Suppressor macrophage treated with lipopolysaccharide for 4 hours (primary cell): ENCODE measurements around the gene FMOD.
"Not testable (repeated sequence)": the region's sequence is repeated elsewhere in the genome, so short reads cannot be mapped to it uniquely, and the experiment has no call there.

Experiments
- DNase-seq: peaks from one replicate; pipeline ENCODE4 v3.0.0-alpha.2; 2020

Gene FMOD

GRCh38 chr1:203325418-203326091, 25.4 kb downstream of the FMOD start:
- peak; percentile 79 for DNase-seq

DNA sequence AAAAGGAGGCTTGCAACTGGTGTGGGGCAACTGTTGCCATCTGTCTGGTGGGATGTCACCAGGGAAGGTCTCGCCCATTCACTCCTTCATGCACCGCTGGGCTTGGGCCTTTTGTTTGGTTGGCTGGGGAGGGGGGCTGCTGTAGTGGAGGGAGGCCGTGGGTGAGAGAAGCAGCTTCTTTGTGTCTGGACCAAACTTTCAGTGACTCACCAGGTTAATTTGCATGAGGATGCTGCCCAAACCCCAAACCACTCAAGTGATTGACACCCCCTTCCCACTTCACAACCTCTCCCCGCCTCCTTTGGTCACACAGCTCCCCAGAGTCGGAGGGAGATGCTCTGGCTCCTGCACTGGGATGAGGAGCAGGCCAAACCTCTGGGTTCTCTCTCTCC, 25.9 kb downstream of the FMOD start:
- peak; percentile 40 for DNase-seq

DNA sequence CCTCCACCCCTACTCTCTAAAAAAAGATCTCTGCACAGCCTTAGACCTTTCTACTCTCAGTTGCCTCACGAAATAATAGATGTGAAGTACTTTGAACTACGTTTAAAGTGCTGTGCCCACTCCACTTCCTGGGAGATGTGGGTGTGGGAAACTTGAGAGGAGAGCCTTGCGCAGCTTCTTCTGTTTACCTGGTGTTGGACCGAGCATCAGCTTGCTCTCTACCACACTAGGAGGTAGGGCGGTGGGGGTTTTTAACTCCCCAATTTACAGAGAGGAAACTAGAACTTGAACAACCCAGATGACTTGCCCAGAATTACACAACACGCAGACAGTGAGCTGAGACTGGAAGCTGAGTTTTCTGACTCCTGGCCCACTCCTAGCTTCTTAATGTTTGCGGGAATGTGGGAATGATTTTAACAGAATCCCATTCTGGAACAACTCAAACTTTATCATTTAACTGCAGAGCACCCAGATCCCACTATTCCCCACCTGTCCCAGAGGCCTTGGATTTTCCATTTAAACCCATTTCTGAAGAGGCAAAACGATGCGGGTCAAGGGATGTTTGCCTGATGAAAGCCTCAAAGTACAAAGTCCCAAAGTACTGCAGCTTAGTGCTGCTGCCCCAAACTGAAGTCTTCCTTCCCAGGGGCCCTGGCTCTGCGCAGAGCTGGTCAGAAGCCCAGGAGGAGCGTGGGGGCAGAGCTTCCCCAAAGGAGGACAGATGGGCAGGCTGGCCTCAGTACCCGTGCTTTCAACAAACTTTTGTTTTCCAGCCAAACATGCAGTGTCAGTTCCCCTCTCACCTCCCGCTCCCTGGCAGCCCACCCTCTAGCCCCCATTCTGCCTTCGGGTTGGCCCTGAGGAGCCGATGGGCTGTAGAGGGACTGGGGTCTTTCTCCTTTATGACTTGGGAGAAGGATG, 26.6 kb downstream of the FMOD start:
- DNase-seq, result peak; percentile 61

DNA sequence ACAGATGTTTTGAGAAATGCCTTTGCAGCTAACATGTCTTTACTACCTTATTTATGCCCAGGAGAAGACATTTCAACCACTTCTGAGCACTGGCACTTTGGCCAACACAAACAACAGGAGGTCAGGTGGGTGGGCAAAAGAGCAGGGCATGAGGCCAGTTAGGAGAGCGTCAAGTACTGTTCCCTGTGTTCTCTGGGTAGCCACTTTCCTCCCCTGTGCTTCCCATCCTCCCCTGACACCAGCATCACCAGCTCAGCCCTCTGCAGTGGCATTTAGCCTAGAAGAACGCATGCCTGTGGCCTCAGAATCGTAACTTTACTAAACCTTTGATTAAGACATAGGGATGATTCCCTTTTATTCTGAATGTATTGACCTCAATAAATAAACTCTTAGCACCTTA, 27.3 kb downstream of the FMOD start:
- no peak for DNase-seq

DNA sequence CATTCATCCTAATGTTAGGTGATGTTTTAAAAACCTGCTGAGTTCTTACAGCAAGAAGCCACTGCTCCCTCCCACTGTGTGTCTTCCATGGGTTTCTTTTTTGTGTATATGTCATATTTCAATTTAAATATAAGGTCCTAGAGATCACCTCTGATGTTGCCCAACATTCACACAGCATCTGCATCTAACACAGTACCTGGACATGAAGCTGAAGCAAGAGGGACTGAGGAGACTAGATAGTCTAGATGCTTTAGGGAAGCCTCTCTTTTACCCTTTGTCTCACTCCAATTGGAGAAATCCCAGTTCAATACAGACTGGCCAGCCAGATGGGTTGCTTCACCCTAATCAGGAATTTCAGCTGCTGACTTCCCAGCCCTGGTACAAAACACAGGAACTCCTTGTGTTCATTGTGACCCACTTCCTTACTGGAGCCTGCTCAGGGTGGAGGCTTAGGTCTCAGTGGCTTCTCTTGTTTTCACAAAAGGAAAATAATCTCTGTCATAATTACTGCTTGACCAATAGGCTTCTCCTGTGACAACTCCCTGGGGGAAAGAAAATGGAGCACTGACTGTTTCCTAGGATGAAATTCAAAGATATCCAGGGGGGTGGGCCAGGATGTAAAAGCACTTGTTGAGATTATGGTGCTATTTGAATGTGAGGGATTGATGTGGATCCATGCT, 28.3 kb downstream of the FMOD start:
- DNase-seq, result peak; percentile 30

DNA sequence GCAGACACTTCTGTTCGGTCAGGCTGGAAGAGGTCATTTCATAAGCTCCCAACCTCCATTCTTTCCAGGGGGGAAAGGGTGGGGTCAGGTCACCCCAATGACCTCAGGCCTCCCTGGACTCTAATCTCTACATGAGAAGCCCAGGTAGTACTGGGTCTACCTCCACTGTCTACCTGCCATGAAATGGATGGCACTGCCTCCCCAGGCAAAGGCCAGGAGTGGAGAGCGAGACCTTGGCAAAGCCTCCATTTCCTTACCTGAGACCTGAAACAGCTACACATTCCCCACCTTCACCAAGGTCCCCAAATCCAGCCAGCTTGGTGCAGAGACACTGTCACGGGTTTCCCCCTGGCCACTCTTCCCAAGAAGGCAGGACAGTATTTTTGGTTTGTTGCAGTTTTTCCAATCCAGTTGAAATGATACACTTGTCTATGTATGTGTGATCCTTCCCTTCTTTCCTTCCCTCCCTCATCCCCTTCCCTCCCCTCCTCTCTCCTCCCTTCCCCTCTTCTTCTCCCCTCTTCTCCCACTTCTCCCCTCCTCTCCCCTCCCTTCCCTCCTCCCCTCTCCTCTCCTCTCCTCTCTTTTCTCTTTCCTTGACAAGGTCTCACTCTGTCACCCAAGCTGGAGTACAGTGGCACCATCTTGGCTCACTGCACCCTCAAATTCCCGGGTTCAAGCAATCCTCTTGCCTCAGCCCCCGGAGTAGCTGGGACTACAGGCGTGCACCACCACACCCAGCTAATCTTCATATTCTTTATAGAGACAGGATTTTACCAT, 29.5 kb downstream of the FMOD start:
- no peak for DNase-seq

GRCh38 chr1:203320591-203321272, 30.2 kb downstream of the FMOD start:
- DNase-seq, result peak; percentile 62

- DNase-seq, result no peak
Observed at GRCh38 chr1:203318229-203318517, 32.7 kb downstream of the FMOD start.

DNA sequence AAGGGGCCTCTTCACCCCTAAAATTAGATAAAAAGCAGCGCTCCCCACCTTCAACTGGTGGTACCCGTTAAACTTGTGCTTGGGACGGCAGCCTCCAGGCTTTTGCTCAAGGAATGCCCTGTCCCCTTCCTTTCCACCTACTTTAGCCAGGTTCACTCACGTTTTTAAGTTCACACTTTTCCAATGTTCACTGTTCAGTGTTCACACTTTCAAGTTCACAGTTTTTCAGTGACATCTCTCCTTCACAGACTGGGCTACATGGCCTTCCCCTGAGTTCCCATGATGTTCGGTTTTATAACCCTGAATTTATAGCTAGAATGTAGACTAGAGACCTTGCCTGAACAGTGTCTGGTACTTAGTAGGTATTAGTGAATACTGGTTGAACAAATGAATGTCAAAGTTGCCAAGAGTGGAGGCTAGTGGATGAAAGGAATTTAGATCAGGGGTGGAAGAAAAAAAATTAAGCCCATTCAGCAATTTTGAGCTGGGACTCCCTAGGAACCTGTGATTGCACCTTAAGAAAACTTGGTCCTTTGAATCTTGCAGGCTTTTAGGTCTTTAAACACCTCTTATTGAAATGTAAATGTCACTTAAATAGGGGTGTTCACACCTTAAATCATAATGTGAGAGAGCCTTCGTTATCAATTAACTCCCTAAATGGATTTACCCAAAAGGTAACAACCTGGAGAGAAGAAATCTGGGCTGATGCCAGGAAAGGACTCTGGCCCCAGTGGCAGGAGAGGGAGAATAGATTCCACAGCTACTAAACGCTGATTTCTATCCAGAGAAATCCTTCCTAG, 33.3 kb downstream of the FMOD start:
- no peak for DNase-seq

DNA sequence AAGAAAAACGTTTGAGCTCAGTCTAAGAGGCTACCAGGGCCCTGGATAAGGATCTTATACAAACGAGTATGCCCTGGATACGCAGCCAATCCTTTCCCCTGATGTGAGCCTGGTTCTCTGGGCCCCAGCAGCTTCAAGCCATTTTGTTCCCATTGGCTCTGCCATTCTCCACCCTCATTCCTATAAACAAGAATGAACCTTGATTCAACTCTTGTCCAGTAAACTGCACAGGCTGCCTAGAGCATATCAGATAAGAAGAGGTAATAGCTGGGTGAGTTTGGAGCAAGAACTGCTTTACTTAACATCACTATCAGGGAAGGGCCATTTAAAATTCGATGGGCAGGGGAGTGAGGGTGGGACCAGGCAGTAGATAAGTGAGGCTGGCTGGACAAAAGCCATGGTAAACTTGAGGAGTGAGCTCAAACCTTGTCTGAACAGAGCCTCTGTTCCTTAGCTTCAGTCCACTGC, 34.3 kb downstream of the FMOD start:
- DNase-seq, result no peak

DNA sequence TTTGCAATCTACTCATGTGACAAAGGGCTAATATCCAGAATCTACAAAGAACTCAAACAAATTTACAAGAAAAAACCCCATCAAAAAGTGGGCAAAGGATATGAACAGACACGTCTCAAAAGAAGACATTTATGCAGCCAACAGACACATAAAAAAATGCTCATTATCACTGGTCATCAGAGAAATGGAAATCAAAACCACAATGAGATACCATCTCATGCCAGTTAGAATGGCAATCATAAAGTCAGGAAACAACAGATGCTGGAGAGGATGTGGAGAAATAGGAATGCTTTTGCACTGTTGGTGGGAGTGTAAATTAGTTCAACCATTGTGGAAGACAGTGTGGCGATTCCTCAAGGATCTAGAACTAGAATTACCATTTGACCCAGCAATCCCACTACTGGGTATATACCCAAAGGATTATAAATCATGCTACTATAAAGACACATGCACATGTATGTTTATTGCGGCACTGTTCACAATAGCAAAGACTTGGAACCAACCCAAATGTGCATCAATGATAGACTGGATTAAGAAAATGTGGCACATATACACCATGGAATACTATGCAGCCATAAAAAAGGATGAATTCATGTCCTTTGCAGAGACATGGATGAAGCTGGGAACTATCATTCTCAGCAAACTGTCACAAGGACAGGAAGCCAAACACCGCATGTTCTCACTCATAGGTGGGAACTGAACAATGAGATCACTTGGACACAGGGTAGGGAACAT, 36.7 kb downstream of the FMOD start:
- DNase-seq, result not testable (repeated sequence)

DNA sequence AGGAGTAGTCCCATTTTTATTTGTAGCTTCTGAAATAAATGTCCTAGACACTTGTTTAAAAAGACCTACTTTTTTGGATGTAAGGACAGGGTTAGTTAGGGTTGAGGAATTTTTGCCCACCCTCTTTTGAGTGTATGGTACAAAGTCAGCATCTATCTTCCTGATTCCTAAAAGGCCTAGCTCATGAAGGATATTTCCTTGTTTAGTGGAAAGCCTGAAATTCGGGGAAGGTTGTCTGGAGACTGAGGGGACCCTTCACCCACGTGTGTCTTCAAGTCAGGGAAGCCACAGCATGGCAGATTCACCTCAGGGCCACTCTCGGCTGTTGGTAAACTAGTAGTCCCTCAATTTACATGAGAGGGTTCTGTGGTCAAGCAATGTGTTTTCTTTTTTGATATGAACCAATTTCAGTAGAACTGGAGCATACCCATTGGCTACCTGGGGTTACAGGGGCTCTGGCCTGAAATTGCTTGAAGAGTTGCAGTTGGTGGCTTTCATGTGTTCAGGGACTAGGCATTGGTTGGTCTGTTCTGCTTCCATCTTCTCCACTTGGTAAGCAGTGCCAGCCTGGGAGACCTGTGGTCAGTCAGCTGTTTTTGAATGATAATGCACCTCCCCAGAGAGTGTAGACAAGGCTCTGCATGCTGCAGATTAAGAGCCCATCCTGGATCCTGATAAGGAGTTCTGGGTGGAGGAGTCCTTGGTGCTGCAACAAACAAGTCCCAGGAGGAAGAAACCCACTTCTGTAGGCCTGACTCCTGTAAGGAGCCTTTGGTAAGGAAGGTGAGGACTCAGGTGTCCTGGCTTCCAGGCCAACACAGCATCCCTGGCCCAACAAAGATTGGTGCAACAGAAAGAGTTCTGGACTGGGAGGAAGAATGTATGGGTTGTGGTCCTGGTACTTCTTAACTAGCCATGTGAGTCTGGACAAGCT, 39.3 kb downstream of the FMOD start:
- no peak for DNase-seq

GRCh38 chr1:203308923-203309331, 42.0 kb downstream of the FMOD start:
- no peak for DNase-seq

GRCh38 chr1:203308328-203308922, 42.5 kb downstream of the FMOD start:
- DNase-seq, result no peak

GRCh38 chr1:203307641-203308126, 43.2 kb downstream of the FMOD start:
- no peak for DNase-seq

DNA sequence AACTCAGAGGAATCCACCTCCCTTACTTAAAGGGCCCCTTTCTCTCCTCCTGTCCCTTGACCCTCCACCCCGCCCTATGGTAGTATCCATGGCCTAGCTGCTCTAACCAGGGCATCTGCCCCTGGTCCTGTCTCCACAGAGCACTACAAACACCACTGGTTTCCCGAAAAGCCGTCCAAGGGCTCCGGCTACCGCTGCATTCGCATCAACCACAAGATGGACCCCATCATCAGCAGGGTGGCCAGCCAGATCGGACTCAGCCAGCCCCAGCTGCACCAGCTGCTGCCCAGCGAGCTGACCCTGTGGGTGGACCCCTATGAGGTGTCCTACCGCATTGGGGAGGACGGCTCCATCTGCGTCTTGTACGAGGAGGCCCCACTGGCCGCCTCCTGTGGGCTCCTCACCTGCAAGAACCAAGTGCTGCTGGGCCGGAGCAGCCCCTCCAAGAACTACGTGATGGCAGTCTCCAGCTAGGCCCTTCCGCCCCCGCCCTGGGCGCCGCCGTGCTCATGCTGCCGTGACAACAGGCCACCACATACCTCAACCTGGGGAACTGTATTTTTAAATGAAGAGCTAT, 43.9 kb downstream of the FMOD start:
- peak; percentile 16 for DNase-seq

GRCh38 chr1:203306089-203306964, 44.6 kb downstream of the FMOD start:
- peak; percentile 55 for DNase-seq

DNA sequence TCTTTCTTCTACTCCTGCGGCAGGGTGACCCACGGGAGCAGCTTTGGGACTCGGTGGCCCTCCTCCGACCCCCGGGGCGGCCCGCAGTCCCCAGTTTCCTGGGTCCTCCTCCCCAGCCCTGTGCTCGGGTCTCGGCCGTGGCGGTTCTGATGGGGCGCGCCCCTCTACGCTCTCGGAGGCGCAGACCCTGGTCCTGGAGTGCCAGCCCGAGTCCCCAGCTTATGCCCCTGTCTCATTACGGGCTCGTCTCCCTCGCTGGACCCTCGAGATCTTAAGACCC, 45.2 kb downstream of the FMOD start:
- no peak for DNase-seq
